Nephron progenitor cell (in vitro differentiated cells): Measurements from ENCODE around the gene COL18A1.

ENCODE experiments used
- DNase-seq: peaks from one replicate; pipeline ENCODE4 v3.0.0; 2021
- H3K27ac Mint-ChIP-seq: 2 replicates; pipeline ENCODE4 v1.8.0; 2021; ENCODE audit warnings: mild to moderate bottlenecking, moderate library complexity, mixed read lengths
- H3K27me3 Mint-ChIP-seq: 2 replicates; pipeline ENCODE4 v1.8.0; 2021; ENCODE audit warnings: mild to moderate bottlenecking, low read depth, mixed read lengths; ENCODE audit not compliant: poor library complexity
- H3K36me3 Mint-ChIP-seq: 2 replicates; pipeline ENCODE4 v1.8.0; 2021; ENCODE audit warnings: low read depth, mixed read lengths
- H3K4me1 Mint-ChIP-seq: 2 replicates; pipeline ENCODE4 v1.8.0; 2021; ENCODE audit warnings: mixed read lengths
- H3K4me3 Mint-ChIP-seq: 2 replicates; pipeline ENCODE4 v1.8.0; 2021; ENCODE audit warnings: mild to moderate bottlenecking, moderate library complexity, mixed read lengths
- H3K9me3 Mint-ChIP-seq: 2 replicates; pipeline ENCODE4 v1.8.0; 2021; ENCODE audit warnings: mild to moderate bottlenecking, moderate library complexity, mixed read lengths
- CTCF ChIP-seq: fragments of 200-600 bp; sonication (generic); IDR thresholded peaks from 2 replicates; pipeline ENCODE4 v1.5.0; 2021; ENCODE audit warnings: antibody characterized with exemption

Gene COL18A1

GRCh38 chr21:45412491-45412890 lies 7.5 kb downstream of the COL18A1 start:
- no peaks in the 10 kb centered on the region for H3K9me3 Mint-ChIP-seq
- peak overlapping the region; percentile 51 for H3K27ac Mint-ChIP-seq
- no peaks in the 10 kb centered on the region for H3K27me3 Mint-ChIP-seq
- H3K4me1 Mint-ChIP-seq, result peaks cover 88% of the 10 kb centered on the region
- no peak for TF ChIP-seq CTCF
- no peak for DNase-seq
- H3K36me3 Mint-ChIP-seq, result no peaks in the 10 kb centered on the region
- no peak overlapping the region for H3K4me3 Mint-ChIP-seq

GRCh38 chr21:45412909-45413611 lies 8.1 kb downstream of the COL18A1 start:
- no peaks in the 10 kb centered on the region for H3K9me3 Mint-ChIP-seq
- no peak for TF ChIP-seq CTCF
- no peak for DNase-seq
- no peaks in the 10 kb centered on the region for H3K27me3 Mint-ChIP-seq
- no peaks in the 10 kb centered on the region for H3K36me3 Mint-ChIP-seq
- no peak overlapping the region for H3K4me3 Mint-ChIP-seq
- peak overlapping the region; percentile 51 for H3K27ac Mint-ChIP-seq
- H3K4me1 Mint-ChIP-seq, result peaks cover 87% of the 10 kb centered on the region

GRCh38 chr21:45413922-45414321 lies 9.0 kb downstream of the COL18A1 start:
- Mint-ChIP-seq H3K27me3 (no peaks in the 10 kb centered on the region), H3K4me3 (no peak overlapping the region), H3K4me1 (peaks cover 83% of the 10 kb centered on the region), H3K27ac (no peak overlapping the region), H3K36me3 (no peaks in the 10 kb centered on the region), H3K9me3 (no peaks in the 10 kb centered on the region)
- no peak for TF ChIP-seq CTCF
- DNase-seq, result no peak

- Mint-ChIP-seq H3K4me3 (no peak overlapping the region), H3K9me3 (no peaks in the 10 kb centered on the region), H3K4me1 (peaks cover 81% of the 10 kb centered on the region), H3K27me3 (no peaks in the 10 kb centered on the region), H3K27ac (no peak overlapping the region), H3K36me3 (no peaks in the 10 kb centered on the region)
- no peak for TF ChIP-seq CTCF
- no peak for DNase-seq
These were observed 9.6 kb downstream of the COL18A1 start for GRCh38 chr21:45414396-45415187.

GRCh38 chr21:45415188-45415942 lies 10.4 kb downstream of the COL18A1 start:
- Mint-ChIP-seq H3K4me3 (no peak overlapping the region), H3K27me3 (no peaks in the 10 kb centered on the region), H3K27ac (no peak overlapping the region), H3K4me1 (peaks cover 81% of the 10 kb centered on the region), H3K36me3 (no peaks in the 10 kb centered on the region), H3K9me3 (no peaks in the 10 kb centered on the region)
- no peak for TF ChIP-seq CTCF
- DNase-seq, result no peak
